A549 treated with GW870086 at 1 μM for 4 hours (cell line): Measurements from ENCODE around the gene PDZD8. TPM values are rescaled to one million over a fixed set of nuclear protein-coding genes. Genes with fewer than 3 reads are reported as not detected.

Source experiments
- total RNA-seq: library from RNA; stranded (reverse); fragments of 200-300 nt; extraction: Qiagen RNA extraction; gene quantifications from 5 replicates; pipeline ENCODE4 v1.2.3, GENCODE V29; 2022; ENCODE audit warnings: low read depth

Gene PDZD8, protein sequence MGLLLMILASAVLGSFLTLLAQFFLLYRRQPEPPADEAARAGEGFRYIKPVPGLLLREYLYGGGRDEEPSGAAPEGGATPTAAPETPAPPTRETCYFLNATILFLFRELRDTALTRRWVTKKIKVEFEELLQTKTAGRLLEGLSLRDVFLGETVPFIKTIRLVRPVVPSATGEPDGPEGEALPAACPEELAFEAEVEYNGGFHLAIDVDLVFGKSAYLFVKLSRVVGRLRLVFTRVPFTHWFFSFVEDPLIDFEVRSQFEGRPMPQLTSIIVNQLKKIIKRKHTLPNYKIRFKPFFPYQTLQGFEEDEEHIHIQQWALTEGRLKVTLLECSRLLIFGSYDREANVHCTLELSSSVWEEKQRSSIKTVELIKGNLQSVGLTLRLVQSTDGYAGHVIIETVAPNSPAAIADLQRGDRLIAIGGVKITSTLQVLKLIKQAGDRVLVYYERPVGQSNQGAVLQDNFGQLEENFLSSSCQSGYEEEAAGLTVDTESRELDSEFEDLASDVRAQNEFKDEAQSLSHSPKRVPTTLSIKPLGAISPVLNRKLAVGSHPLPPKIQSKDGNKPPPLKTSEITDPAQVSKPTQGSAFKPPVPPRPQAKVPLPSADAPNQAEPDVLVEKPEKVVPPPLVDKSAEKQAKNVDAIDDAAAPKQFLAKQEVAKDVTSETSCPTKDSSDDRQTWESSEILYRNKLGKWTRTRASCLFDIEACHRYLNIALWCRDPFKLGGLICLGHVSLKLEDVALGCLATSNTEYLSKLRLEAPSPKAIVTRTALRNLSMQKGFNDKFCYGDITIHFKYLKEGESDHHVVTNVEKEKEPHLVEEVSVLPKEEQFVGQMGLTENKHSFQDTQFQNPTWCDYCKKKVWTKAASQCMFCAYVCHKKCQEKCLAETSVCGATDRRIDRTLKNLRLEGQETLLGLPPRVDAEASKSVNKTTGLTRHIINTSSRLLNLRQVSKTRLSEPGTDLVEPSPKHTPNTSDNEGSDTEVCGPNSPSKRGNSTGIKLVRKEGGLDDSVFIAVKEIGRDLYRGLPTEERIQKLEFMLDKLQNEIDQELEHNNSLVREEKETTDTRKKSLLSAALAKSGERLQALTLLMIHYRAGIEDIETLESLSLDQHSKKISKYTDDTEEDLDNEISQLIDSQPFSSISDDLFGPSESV
- total RNA-seq, result 19.3 to 32.0 TPM (median 28.8 TPM) in 5 replicates

DNA sequence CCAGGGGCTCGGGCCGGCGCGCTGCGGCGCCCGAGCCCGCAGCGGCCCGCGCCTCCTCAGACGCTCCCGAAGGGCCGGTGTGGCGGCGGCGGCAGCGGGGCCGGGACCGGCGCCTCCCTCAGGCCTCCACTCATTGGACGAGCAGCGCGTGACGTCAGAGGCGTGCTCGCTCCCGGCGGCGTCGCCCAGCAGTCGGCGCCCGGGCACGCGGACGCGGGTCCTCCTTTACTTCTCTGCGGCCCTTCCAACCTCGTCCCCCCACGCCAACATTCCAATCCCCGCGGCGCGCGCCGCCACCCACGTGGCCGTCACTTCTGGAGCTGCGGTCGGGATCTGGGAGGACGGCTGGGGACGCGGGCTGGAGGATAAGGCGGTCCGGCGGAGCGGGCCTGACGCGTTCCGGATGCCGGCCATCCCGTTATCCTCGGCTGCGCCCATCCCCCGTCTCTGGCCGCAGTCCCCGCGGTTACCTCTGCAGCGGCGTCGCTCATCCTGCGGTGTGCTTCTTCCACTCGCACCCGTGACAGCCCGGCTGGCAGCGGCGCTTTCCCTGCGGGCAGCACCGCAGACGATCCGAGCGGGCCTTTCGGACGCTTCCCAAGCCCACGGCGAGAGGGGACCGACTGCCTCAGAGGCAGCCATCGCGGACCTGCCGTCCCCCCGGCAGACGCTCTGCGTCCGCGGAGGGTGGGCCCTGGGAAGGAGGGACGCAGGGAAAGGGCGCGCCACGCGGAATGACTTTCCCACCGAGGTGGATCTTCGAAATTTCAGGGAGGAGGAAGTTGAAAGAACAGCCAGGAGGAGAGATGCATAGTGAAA, at the start of gene PDZD8:
Gene PDZD8, minus strand, starts transcription at position 81 of the 819 bp plus-strand sequence. CDS start 213 bp downstream, outside the sequence.

DNA sequence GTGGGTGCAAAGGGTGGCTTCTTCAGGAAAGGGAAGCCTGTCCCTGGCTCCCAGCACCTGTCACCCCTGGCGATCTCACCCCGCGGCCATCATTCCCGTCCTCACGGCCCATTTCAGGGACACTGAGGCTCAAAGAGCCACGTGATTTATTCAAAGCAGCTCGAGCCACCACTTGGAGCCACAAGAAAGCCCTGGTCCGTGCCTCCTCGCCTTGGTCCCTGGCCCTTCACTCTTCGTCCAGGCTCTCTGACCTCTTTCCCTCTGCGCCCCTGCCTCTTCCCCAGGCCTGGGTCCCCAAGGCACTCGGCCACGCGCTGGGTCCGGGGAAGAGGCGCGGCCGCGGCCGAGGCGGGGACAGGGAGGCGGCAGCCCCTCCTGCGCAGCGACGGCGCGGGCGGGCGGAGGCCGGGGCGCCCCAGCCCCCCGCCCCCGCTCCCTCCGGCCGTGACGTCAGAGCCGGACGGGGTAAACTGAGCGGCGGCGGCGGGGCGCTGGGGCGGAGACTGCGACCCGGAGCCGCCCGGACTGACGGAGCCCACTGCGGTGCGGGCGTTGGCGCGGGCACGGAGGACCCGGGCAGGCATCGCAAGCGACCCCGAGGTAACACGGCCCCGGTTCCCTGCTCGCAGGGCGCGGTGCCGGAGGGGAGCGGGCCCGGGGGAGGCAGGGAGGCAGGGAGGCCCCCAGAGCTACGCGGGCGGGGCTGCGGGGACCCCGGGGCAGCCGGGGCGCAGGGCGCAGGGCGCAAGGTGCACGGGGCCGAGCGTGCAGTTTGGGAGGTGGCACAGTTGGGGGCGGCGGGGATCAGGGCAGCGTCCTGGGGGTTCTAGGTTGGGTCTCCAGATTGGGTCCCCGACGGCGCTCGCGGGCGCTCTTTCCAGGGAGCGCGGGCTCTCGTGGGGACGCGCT, 134.4 kb downstream of the PDZD8 start, which contains the start of gene SLC18A2:
Gene SLC18A2, plus strand, starts transcription at position 494 of the 909 bp plus-strand sequence. CDS start 580 bp downstream, outside the sequence.

Other genes with a start within 250 kb of the PDZD8 start
- 1.2 to 1.5 TPM (median 1.5 TPM) in 5 replicates for gene VAX1, start 237.2 kb downstream of the PDZD8 start, total RNA-seq
- gene KCNK18, start 178.0 kb downstream of the PDZD8 start, total RNA-seq, result not detected in 5 replicates
- 0.03 TPM in 1 of 5 replicates, not detected in the others for gene SLC18A2, start 134.3 kb downstream of the PDZD8 start, total RNA-seq
- gene EMX2, start 167.3 kb upstream of the PDZD8 start, total RNA-seq, result not detected in 5 replicates